OCI-LY7 (cell line): ENCODE data around the gene KNG1.

Source experiments
- EZH2phosphoT487 ChIP-seq: fragments of 200-600 bp; sonication (generic); IDR thresholded peaks from 2 replicates; pipeline ENCODE4 v1.6.1; 2018; ENCODE audit warnings: low read depth, borderline replicate concordance, mild to moderate bottlenecking, mixed run types, antibody characterized with exemption, low read length, moderate library complexity, mixed read lengths
- TF ChIP-seq, protein P1 (sequence below): fragments of 200-600 bp; sonication (generic); conservative IDR thresholded peaks from 2 replicates; pipeline ENCODE4 v1.5.1; 2014; ENCODE audit warnings: mild to moderate bottlenecking, antibody characterized with exemption, low read length, moderate library complexity, mixed read lengths

DNA sequence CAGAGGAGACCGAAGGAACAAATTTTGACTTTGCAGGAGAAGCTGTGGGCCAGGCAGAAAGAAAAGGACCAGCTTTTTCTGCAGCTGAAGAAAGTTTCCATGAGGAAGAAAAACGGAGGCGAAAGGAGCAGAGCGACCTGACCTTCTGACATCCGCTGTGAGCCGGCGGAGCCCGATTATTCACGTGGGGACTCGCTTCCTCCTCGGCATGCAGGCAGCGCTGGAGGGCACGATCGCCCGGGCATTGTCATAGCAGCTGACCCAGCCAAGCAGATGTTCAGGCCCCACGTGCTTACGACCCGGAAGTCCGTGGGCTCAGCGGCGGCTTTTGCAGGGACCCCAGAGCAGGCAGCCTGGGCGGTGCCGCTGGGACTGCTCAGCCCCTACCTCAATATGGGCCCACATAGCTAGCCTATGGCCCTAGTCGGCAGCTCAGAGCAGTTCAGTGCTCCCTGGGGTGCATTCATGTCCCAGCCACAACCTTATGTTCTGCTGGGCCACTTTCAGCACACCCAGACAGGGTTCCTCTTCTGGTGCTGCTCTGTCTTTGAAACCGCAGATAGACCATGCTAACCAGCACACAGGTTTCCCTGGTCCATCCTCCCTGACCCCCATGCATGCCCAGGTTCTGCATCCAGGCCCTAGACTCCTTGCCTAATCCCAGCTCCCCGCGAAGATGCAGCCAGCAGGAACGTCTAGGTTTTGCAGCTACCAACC lies 55.7 kb downstream of the KNG1 start:
- TF ChIP-seq, protein P1, sequence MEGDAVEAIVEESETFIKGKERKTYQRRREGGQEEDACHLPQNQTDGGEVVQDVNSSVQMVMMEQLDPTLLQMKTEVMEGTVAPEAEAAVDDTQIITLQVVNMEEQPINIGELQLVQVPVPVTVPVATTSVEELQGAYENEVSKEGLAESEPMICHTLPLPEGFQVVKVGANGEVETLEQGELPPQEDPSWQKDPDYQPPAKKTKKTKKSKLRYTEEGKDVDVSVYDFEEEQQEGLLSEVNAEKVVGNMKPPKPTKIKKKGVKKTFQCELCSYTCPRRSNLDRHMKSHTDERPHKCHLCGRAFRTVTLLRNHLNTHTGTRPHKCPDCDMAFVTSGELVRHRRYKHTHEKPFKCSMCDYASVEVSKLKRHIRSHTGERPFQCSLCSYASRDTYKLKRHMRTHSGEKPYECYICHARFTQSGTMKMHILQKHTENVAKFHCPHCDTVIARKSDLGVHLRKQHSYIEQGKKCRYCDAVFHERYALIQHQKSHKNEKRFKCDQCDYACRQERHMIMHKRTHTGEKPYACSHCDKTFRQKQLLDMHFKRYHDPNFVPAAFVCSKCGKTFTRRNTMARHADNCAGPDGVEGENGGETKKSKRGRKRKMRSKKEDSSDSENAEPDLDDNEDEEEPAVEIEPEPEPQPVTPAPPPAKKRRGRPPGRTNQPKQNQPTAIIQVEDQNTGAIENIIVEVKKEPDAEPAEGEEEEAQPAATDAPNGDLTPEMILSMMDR, result no peak
- no peak for TF ChIP-seq EZH2phosphoT487
